ENCODE results near the gene RPAP3. TPM values are rescaled to one million over a fixed set of nuclear protein-coding genes. Genes with fewer than 3 reads are reported as not detected.
"Not testable (repeated sequence)": the region's sequence is repeated elsewhere in the genome, so short reads cannot be mapped to it uniquely, and the experiment has no call there.

Gene RPAP3
- total RNA-seq, 3 donors from 2014 or later = 11.4 to 25.0 (median 18.7) TPM

- Histone ChIP-seq H3K4me3 (no peak overlapping the region), H3K27me3 (no peaks in the 10 kb centered on the region), H3K36me3 (no peaks in the 10 kb centered on the region), H3K4me1 (no peaks in the 10 kb centered on the region), H3K27ac (no peak overlapping the region), H3K9me3 (no peaks in the 10 kb centered on the region)
- intact Hi-C loops (cut with DNase I; ENCODE audit: low total_unique reads) = no loop called here
- no peak for TF ChIP-seq POLR2AphosphoS5 (IDR thresholded peaks at IDR 0.05)
- no peak for TF ChIP-seq POLR2A (IDR thresholded peaks at IDR 0.05)
- TF ChIP-seq CTCF (IDR thresholded peaks at IDR 0.05) = no peak
- DNase-seq (ENCODE audit: low spot score in 2 of 2) = no peak
Measured at GRCh38 chr12:47652521-47653234, 53.2 kb downstream of the RPAP3 start.

- H3K9me3 ChIP-seq = no peaks in the 10 kb centered on the region
- intact Hi-C loops (cut with DNase I; ENCODE audit: low total_unique reads) = no loop called here
- H3K27ac ChIP-seq = no peak overlapping the region
- TF ChIP-seq POLR2AphosphoS5 (IDR thresholded peaks at IDR 0.05) = no peak
- TF ChIP-seq CTCF (IDR thresholded peaks at IDR 0.05) = peak; percentile 68 to 84 (median 76)
- no peaks in the 10 kb centered on the region for H3K4me1 ChIP-seq
- H3K4me3 ChIP-seq = peak overlapping the region in 2 of 3 donors; percentile 15 to 51
- DNase-seq (ENCODE audit: low spot score in 2 of 2) = peak in 1 of 2 donors; percentile 48
- no peaks in the 10 kb centered on the region for H3K27me3 ChIP-seq
- H3K36me3 ChIP-seq = no peaks in the 10 kb centered on the region
Measured at GRCh38 chr12:47651368-47652254, 54.2 kb downstream of the RPAP3 start.

GRCh38 chr12:47650469-47650868 is 55.4 kb downstream of the RPAP3 start:
- Histone ChIP-seq H3K4me3 (no peak overlapping the region), H3K36me3 (no peaks in the 10 kb centered on the region), H3K9me3 (no peaks in the 10 kb centered on the region), H3K27ac (no peak overlapping the region), H3K27me3 (no peaks in the 10 kb centered on the region), H3K4me1 (no peaks in the 10 kb centered on the region)
- no peak for DNase-seq (ENCODE audit: low spot score in 2 of 2)
- intact Hi-C loops (cut with DNase I; ENCODE audit: low total_unique reads) = no loop called here
- no peak for TF ChIP-seq CTCF (IDR thresholded peaks at IDR 0.05)
- TF ChIP-seq POLR2AphosphoS5 (IDR thresholded peaks at IDR 0.05) = no peak
- TF ChIP-seq POLR2A (IDR thresholded peaks at IDR 0.05) = no peak

- Histone ChIP-seq H3K9me3 (peaks cover 0 to 5% of the 10 kb centered on the region in 2 donors), H3K36me3 (no peaks in the 10 kb centered on the region), H3K27me3 (no peaks in the 10 kb centered on the region), H3K4me3 (no peak overlapping the region), H3K27ac (no peak overlapping the region), H3K4me1 (no peaks in the 10 kb centered on the region)
- TF ChIP-seq POLR2AphosphoS5 (IDR thresholded peaks at IDR 0.05) = no peak
- no peak for TF ChIP-seq CTCF (IDR thresholded peaks at IDR 0.05)
- no peak for TF ChIP-seq POLR2A (IDR thresholded peaks at IDR 0.05)
- intact Hi-C loops (cut with DNase I; ENCODE audit: low total_unique reads) = no loop called here
- no peak for DNase-seq (ENCODE audit: low spot score in 2 of 2)
Measured at GRCh38 chr12:47649381-47649780, 56.4 kb downstream of the RPAP3 start.

- H3K4me1 ChIP-seq = no peaks in the 10 kb centered on the region
- intact Hi-C loops (cut with DNase I; ENCODE audit: low total_unique reads) = no loop called here
- no peak for DNase-seq (ENCODE audit: low spot score in 2 of 2)
- no peak overlapping the region for H3K4me3 ChIP-seq
- H3K36me3 ChIP-seq = no peaks in the 10 kb centered on the region
- H3K9me3 ChIP-seq = peaks cover 6 to 17% of the 10 kb centered on the region in 2 donors
- H3K27me3 ChIP-seq = no peaks in the 10 kb centered on the region
- TF ChIP-seq POLR2A (IDR thresholded peaks at IDR 0.05) = no peak
- TF ChIP-seq POLR2AphosphoS5 (IDR thresholded peaks at IDR 0.05) = no peak
- TF ChIP-seq CTCF (IDR thresholded peaks at IDR 0.05) = no peak
- H3K27ac ChIP-seq = no peak overlapping the region
Measured at GRCh38 chr12:47648056-47648579, 57.7 kb downstream of the RPAP3 start.

- intact Hi-C loops (cut with DNase I; ENCODE audit: low total_unique reads); H3K27ac ChIP-seq; H3K4me1 ChIP-seq; DNase-seq (ENCODE audit: low spot score in 2 of 2); H3K4me3 ChIP-seq; H3K27me3 ChIP-seq; H3K36me3 ChIP-seq: not testable (repeated sequence)
- H3K9me3 ChIP-seq = peaks cover 17 to 32% of the 10 kb centered on the region in 2 donors
Measured at GRCh38 chr12:47642310-47642709, 63.5 kb downstream of the RPAP3 start.
